ENCODE data around the gene ADGRF4.

The ADGRF4 gene, protein sequence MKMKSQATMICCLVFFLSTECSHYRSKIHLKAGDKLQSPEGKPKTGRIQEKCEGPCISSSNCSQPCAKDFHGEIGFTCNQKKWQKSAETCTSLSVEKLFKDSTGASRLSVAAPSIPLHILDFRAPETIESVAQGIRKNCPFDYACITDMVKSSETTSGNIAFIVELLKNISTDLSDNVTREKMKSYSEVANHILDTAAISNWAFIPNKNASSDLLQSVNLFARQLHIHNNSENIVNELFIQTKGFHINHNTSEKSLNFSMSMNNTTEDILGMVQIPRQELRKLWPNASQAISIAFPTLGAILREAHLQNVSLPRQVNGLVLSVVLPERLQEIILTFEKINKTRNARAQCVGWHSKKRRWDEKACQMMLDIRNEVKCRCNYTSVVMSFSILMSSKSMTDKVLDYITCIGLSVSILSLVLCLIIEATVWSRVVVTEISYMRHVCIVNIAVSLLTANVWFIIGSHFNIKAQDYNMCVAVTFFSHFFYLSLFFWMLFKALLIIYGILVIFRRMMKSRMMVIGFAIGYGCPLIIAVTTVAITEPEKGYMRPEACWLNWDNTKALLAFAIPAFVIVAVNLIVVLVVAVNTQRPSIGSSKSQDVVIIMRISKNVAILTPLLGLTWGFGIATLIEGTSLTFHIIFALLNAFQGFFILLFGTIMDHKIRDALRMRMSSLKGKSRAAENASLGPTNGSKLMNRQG

DNA sequence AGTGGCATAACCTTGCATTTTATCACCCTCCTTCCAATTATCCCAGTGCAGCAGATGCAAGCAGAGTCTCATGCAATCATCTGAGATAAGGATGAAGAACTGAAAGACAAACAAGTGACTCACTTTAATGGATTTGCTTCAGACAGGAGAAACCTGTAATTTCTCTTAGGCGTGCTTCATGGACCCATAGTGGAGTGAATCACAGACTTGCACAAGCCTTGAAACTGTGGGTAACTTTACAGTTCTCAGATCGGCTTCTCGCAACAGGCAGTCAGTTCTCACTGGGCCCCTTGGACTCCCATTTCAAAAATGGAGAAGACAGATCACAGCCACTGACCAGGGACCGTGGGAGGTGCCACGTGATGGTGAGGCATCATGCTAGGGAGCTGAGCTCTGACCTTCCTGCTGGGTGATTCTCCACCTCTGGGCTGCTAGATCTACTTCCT, at the start of gene ADGRF4:
Gene ADGRF4, plus strand, starts transcription at position 239 of the 446 bp plus-strand sequence. CDS start 8,666 bp downstream, outside the sequence.
- DNase-seq: no peak

DNA sequence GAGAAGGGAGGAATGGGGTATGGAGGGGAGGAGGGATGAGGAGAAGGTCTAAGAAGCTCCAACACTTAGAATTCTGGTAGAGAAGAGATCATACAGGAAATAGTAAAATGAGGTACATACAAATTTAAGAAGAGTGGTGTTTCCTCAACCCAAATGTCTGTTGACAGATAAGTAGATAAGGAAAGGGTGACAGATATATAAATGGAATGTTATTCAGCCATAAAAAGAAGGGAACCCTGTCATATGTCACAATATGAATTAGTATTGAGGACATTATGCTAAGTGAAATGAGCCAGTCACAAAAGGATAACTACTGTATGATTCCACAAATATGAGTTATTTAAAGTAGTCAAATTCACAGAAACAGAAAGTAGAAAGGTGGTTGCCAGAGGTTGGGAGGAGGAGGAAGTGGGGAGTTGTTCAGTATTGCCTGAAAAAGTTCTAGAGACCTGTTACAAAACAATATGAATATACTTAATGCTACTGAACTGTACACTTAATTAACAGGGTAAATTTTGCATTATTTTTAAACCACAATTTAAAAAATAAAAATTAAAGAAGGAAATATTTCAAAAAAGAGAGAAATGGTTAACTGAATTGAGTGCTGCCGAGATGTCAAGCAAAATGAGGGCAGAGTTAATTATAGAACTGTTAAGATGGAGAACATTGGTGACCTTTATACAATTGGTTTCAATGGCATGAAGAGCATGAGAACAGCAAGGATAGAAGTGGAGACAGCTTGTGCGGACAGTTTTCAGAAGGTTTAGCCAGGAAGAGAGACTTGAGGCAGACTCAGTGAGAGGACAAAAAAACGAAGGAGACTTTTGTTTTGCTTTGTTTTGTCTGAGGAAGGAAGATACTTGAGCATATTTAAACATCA, 47.6 kb upstream of the ADGRF4 start:
- DNase-seq: no peak

DNA sequence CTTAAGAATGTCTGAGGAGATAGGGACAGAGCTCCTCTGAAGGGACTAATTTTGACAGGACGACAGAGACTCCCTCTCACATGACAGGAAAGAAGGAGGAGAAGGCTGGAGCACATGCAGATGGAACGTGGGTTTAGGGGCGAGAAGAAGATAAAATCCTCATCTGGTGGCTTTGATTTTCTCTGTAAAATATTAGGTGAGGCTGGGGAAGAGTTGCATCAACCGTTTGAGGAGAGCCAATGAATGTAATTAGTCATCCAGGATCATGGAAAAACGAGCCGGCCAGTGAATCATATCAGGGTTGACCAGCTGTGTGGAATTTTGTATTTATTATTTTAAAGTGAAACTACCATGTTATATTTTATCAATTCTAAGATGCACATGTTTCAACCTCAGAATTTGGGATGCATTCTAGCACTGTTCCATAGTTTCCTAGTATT, 46.9 kb upstream of the ADGRF4 start:
- DNase-seq: no peak

DNA sequence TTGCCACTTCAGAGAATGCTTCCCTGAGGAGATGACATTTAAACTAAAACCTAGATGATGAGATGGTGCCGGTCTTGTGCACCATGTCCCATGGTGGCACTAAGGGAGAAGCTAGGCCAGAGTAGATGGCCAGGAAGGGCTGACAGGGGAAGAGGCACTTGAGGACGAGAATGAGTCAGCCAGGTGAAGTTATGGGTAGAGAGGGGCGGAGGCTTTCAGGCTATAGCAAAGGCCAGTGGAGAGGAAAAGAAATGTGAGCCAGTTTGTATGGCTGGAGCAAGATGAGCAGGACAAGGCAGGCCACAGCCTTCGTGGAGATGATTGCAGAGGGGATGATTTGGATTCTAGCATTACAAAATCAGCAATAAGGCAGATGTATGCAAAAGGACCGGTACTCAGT, 44.7 kb upstream of the ADGRF4 start:
- no peak for DNase-seq

- no peak for DNase-seq
Measured at GRCh38 chr6:47654255-47654654, 44.1 kb upstream of the ADGRF4 start.

GRCh38 chr6:47655719-47656595, 42.4 kb upstream of the ADGRF4 start:
- no peak for DNase-seq

- DNase-seq: no peak
Measured at GRCh38 chr6:47661960-47662359, 36.4 kb upstream of the ADGRF4 start.

- no peak for DNase-seq
Measured at GRCh38 chr6:47663462-47664216, 34.7 kb upstream of the ADGRF4 start.

DNA sequence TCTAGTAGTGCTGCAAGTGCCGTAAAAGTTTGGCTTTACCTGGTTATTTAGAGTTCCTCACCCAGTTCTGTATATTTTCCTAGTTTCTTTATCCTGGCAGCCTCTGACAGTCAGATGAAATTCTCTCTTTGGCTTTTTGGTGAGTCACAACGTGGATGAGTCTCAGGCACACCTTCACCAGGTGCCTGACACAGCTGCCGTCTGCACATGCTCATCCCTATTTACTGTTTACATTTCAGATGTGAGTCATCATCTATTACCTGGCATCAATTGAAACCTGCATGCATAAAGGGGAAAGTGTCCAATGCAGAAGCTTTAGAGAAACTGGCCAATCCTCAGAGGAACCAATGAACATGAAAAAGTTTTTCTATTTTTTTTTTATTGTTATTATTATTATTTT, 33.3 kb upstream of the ADGRF4 start:
- no peak for DNase-seq

GRCh38 chr6:47669684-47670513, 28.5 kb upstream of the ADGRF4 start:
- no peak for DNase-seq

- DNase-seq: no peak
Measured at GRCh38 chr6:47670851-47671250, 27.5 kb upstream of the ADGRF4 start.

DNA sequence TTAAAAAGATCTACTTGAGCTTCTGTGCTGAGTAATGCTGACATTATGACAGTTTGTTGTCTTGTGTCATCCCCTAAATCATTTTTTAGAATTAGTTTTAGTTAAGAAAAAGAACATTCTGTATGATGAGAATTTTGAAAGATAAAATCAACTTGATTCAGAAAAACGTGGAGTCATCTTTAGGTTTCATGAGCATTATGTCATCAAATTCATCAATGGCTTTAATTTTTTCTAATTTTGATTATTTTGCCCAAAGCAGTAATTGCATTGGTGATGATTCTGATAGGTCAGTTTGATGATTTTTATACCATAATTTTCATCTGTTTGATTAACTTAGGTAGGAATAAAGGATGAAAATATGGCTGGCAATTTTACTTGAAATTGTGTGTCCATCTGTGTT, 26.6 kb upstream of the ADGRF4 start:
- DNase-seq: no peak

DNA sequence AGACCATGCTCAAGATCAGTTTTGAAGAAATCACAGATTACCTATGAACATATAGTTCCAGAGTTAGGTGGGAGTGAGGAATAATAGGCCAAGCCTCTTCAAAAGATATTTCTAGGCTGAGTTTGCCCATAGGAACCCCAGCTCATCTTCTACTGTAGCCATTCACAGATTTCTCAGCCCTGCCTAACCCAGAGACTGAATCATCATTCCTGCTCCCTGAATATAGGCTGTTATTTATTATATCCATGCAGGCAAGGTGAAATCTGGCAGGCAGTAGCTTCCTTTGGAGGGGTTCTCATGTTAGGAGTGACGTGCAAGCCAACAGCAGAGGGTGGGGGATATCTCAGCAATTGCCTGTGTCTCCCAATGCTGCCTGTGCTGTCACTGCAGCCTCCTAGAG, 25.6 kb upstream of the ADGRF4 start:
- DNase-seq: no peak

DNA sequence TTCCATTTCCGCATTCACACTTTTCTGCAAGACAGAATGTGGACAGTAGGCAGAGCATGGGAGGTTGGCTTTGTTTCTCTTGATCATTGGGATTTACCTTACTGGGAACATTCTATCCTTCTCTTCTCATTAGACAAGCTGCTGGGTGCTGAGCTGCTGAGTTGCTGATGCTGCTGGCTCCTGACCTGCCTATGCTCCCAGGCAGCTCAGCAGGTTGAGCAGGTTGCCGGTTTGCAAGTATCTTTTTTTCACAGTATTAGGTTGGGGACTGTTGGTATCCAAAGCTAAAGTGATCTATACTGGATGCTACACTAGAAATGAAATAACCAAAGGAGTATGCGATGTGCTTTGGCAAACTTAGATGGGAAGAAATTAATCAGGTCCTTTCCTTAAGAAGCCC, 23.7 kb upstream of the ADGRF4 start:
- no peak for DNase-seq

- no peak for DNase-seq
Measured at GRCh38 chr6:47677381-47678100, 20.8 kb upstream of the ADGRF4 start.

- no peak for DNase-seq
Measured at GRCh38 chr6:47678739-47679138, 19.6 kb upstream of the ADGRF4 start.

DNA sequence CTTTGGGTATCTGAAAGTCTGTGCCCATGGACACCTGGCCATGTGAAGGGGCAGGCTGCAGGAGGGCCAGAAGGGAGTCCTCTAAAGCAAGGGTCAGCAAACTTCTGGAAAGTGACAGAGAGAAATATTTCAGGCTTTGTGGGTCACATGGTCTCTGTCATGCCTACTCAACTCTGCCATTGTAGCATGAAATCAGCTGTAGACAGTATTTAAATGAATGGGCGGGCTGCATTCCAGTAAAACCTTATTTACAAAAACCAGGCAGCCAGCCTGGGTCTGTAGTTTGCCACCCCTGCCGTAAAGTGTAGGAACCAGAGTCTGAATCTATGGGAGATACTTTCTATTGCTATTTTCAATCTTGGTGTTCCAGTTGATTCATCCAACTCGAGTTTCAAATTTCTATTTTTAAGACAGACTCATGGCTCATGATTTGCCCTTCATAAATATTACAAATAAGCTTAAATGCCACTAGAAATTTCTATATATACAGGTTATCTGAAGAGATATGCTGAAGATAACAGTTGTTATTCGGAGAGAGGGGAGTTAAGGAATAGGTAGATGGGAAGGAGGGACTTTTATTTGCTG, 19.0 kb upstream of the ADGRF4 start:
- DNase-seq: no peak

- no peak for DNase-seq
Measured at GRCh38 chr6:47680051-47680450, 18.3 kb upstream of the ADGRF4 start.

DNA sequence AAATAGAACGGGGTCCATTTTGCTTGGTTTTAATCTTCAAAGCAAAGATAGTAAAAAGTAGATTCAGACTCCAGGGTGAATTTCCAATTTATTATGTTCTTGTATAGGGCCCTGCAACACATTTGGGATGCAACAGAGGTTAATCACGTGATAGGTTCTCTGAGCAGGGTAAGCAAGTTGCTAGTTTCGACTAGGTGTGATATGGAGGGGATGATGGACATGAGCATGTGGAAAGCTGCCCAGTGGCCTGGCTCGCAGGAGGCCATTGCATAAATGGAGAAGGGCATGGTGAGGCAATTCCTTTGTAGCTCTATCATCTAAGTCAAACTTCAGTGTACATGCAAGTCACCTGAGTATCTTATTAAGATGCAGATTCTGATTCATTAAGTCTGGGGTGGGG, 17.7 kb upstream of the ADGRF4 start:
- DNase-seq: no peak
